Spleen (tissue), 7 donors: ENCODE data around the gene FAM171A1.

ENCODE experiments used
- POLR2A ChIP-seq, 3 donors: fragments of 450-650 bp; IDR thresholded peaks; one replicate each; pipeline ENCODE4 v1.5.1; 2017; ENCODE audit warnings: antibody characterized with exemption in 3 of 3, mild to moderate bottlenecking in 1 of 3
- POLR2AphosphoS5 ChIP-seq, 3 donors: sonication (generic); formaldehyde crosslinking; IDR thresholded peaks; one replicate each; pipeline ENCODE4 v1.5.1; 2017; ENCODE audit warnings: antibody characterized with exemption in 3 of 3
- TF ChIP-seq, protein P1 (sequence below), 11 experiments: fragments of 200-600 bp in 7 of 11; fragments of 450-650 bp in 4 of 11; sonication (generic) in 4 of 11; IDR thresholded peaks in 8 of 11; conservative IDR thresholded peaks in 3 of 11; 1 replicate in 7 of 11; 2 replicates in 4 of 11; pipeline versions ENCODE4 v1.4.0 to v1.8.0; 2016 to 2021; ENCODE audit warnings: antibody characterized with exemption in 11 of 11, inconsistent platforms in 4 of 11, mild to moderate bottlenecking in 1 of 11
- donor health status: DM: no; HTN: no; CAD: no; lungs with moderate emphysema.
- donor health status: DM: no; HTN: no; CAD: no.
- donor health status: DM: no; HTN: no; CAD: no.

GRCh38 chr10:15183689-15184481 lies 187.2 kb downstream of the FAM171A1 start:
- TF ChIP-seq, protein P1, sequence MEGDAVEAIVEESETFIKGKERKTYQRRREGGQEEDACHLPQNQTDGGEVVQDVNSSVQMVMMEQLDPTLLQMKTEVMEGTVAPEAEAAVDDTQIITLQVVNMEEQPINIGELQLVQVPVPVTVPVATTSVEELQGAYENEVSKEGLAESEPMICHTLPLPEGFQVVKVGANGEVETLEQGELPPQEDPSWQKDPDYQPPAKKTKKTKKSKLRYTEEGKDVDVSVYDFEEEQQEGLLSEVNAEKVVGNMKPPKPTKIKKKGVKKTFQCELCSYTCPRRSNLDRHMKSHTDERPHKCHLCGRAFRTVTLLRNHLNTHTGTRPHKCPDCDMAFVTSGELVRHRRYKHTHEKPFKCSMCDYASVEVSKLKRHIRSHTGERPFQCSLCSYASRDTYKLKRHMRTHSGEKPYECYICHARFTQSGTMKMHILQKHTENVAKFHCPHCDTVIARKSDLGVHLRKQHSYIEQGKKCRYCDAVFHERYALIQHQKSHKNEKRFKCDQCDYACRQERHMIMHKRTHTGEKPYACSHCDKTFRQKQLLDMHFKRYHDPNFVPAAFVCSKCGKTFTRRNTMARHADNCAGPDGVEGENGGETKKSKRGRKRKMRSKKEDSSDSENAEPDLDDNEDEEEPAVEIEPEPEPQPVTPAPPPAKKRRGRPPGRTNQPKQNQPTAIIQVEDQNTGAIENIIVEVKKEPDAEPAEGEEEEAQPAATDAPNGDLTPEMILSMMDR (IDR thresholded peaks at IDR 0.05 in 8 of 11, conservative IDR thresholded peaks at IDR 0.05 in 3 of 11) = no peak
- TF ChIP-seq POLR2AphosphoS5 (IDR thresholded peaks at IDR 0.05) (no peak), POLR2A (IDR thresholded peaks at IDR 0.05) (no peak)
